Right lobe of liver (tissue), 4 donors: ENCODE data around the gene SIK2.

Experiments used
- POLR2A ChIP-seq: fragments of 450-650 bp; IDR thresholded peaks from one replicate; pipeline ENCODE4 v1.6.1; 2017; ENCODE audit warnings: antibody characterized with exemption, mild to moderate bottlenecking
- TF ChIP-seq, protein P1 (sequence below), 4 donors: fragments of 200-600 bp in 3 of 4; fragments of 450-650 bp in 1 of 4; IDR thresholded peaks; one replicate each; pipeline versions ENCODE4 v1.5.1 to v1.8.0; 2016 to 2022; ENCODE audit warnings: antibody characterized with exemption in 4 of 4, mild to moderate bottlenecking in 2 of 4
- donor health status: DM: no; HTN: no; CAD: no.
- donor health status: DM: no; HTN: no; CAD: no.
- donor health status: DM: no; HTN: yes; CAD: no.

DNA sequence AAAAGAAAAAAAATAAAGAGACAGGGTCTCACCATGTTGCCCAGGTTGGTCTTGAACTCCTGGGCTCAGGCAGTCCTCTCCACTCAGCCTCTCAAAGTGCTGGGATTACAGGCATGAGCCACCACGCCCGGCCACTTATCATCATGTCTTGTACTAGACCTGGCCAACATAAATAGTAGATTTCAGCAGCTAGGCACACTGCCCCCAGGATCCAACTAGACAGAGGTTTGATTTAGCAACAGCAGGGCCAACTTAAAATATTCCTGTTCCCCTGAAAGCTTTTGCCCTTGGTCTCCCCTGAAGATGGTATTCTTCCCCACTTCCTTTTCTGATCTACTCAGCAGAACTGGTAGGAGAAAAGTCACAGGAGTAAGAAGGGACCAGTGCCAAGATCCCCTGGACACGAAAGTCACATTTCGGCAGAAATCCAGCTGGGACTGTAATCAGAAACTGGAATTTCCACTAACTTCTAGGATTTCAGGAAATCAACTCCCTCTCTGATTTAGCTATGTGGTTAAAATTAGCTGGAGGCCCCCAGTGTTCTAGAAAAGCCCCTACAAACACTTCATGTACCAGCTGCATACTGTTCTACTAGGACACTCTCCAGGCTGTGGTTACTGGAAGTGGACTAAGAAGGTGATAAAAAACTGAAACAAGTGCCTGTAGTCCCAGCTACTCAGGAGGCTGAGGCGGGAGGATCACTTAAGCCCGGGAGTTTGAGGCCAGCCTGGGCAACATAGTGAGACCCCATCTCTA lies 172.9 kb downstream of the SIK2 start:
- TF ChIP-seq, protein P1, sequence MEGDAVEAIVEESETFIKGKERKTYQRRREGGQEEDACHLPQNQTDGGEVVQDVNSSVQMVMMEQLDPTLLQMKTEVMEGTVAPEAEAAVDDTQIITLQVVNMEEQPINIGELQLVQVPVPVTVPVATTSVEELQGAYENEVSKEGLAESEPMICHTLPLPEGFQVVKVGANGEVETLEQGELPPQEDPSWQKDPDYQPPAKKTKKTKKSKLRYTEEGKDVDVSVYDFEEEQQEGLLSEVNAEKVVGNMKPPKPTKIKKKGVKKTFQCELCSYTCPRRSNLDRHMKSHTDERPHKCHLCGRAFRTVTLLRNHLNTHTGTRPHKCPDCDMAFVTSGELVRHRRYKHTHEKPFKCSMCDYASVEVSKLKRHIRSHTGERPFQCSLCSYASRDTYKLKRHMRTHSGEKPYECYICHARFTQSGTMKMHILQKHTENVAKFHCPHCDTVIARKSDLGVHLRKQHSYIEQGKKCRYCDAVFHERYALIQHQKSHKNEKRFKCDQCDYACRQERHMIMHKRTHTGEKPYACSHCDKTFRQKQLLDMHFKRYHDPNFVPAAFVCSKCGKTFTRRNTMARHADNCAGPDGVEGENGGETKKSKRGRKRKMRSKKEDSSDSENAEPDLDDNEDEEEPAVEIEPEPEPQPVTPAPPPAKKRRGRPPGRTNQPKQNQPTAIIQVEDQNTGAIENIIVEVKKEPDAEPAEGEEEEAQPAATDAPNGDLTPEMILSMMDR (IDR thresholded peaks at IDR 0.05) = peak in 1 of 4 donors; percentile 9
- no peak for TF ChIP-seq POLR2A
